ENCODE data around the gene PPAT. TPM values are rescaled to one million over a fixed set of nuclear protein-coding genes. Genes with fewer than 3 reads are reported as not detected.

PPAT gene
- polyA plus RNA-seq, 3 donors: 0.83 to 1.5 (median 1.4) TPM

- Histone ChIP-seq H2AFZ (ENCODE audit: insufficient read depth, low read depth, low read length, poor library complexity, severe bottlenecking) (no peak overlapping the region), H3K79me2 (ENCODE audit: insufficient read depth, low read length) (peaks cover 10% of the 10 kb centered on the region), H3K4me1 (ENCODE audit: control insufficient read depth in 1 of 2, insufficient read depth in 2 of 2, low read length in 2 of 2) (peaks cover 10 to 15% of the 10 kb centered on the region in 2 donors), H3K4me2 (replicated peaks; ENCODE audit: extremely low read depth, low read length, poor library complexity, severe bottlenecking) (no peak overlapping the region), H3K9me3 (replicated peaks in 1 of 2; ENCODE audit: control insufficient read depth in 1 of 2, insufficient read depth in 1 of 2, low read length in 2 of 2) (no peaks in the 10 kb centered on the region), H3K27ac (ENCODE audit: low read depth in 1 of 2, low read length in 2 of 2) (no peak overlapping the region), H3K9ac (ENCODE audit: insufficient read depth, low read length, poor library complexity, severe bottlenecking) (no peak overlapping the region), H3K36me3 (replicated peaks in 1 of 2; ENCODE audit: control insufficient read depth in 1 of 2, insufficient read depth in 2 of 2, low read length in 2 of 2) (peaks cover 0 to 4% of the 10 kb centered on the region in 2 donors), H3K4me3 (replicated peaks in 1 of 3; ENCODE audit: low read depth in 2 of 3, low read length in 3 of 3) (no peak overlapping the region), H3K27me3 (ENCODE audit: control insufficient read depth in 2 of 2, insufficient read depth in 2 of 2, low read length in 2 of 2) (no peaks in the 10 kb centered on the region), H4K20me1 (ENCODE audit: insufficient read depth, low read length) (no peaks in the 10 kb centered on the region)
- WGBS (ENCODE audit: insufficient coverage): 100% methylated on average over 1 of the region's 8 CpGs
- peaks cover 4 to 8% of the 10 kb centered on the region in 2 donors for H3K36me3 Mint-ChIP-seq
- TF ChIP-seq CTCF (IDR thresholded peaks at IDR 0.05): no peak
- no peak overlapping the region for H3K27ac Mint-ChIP-seq
- H3K4me1 Mint-ChIP-seq: peaks cover 13% of the 10 kb centered on the region
- intact Hi-C loops (cut with micrococcal nuclease): no loop called here
- no peak for DNase-seq
- H3K9me3 Mint-ChIP-seq: no peaks in the 10 kb centered on the region
- no peak overlapping the region for H3K4me3 Mint-ChIP-seq
- H3K27me3 Mint-ChIP-seq (ENCODE audit: low read depth in 3 of 3): no peaks in the 10 kb centered on the region
Observed at GRCh38 chr4:56391270-56391669, 44.1 kb downstream of the PPAT start.

- Histone ChIP-seq H2AFZ (ENCODE audit: insufficient read depth, low read depth, low read length, poor library complexity, severe bottlenecking) (no peak overlapping the region), H4K20me1 (ENCODE audit: insufficient read depth, low read length) (no peaks in the 10 kb centered on the region), H3K27ac (ENCODE audit: low read depth in 1 of 2, low read length in 2 of 2) (no peak overlapping the region), H3K9me3 (replicated peaks in 1 of 2; ENCODE audit: control insufficient read depth in 1 of 2, insufficient read depth in 1 of 2, low read length in 2 of 2) (no peaks in the 10 kb centered on the region), H3K4me1 (ENCODE audit: control insufficient read depth in 1 of 2, insufficient read depth in 2 of 2, low read length in 2 of 2) (peaks cover 15 to 23% of the 10 kb centered on the region in 2 donors), H3K27me3 (ENCODE audit: control insufficient read depth in 2 of 2, insufficient read depth in 2 of 2, low read length in 2 of 2) (no peaks in the 10 kb centered on the region), H3K36me3 (replicated peaks in 1 of 2; ENCODE audit: control insufficient read depth in 1 of 2, insufficient read depth in 2 of 2, low read length in 2 of 2) (no peaks in the 10 kb centered on the region), H3K4me3 (replicated peaks in 1 of 3; ENCODE audit: low read depth in 2 of 3, low read length in 3 of 3) (no peak overlapping the region), H3K4me2 (replicated peaks; ENCODE audit: extremely low read depth, low read length, poor library complexity, severe bottlenecking) (no peak overlapping the region), H3K79me2 (ENCODE audit: insufficient read depth, low read length) (peaks cover 21% of the 10 kb centered on the region), H3K9ac (ENCODE audit: insufficient read depth, low read length, poor library complexity, severe bottlenecking) (no peak overlapping the region)
- H3K4me1 Mint-ChIP-seq: peaks cover 17% of the 10 kb centered on the region
- H3K27ac Mint-ChIP-seq: peak overlapping the region in 1 of 7 donors; percentile 27
- H3K36me3 Mint-ChIP-seq: no peaks in the 10 kb centered on the region
- no peaks in the 10 kb centered on the region for H3K27me3 Mint-ChIP-seq (ENCODE audit: low read depth in 3 of 3)
- no peak for DNase-seq
- 75% methylated on average over 1 of the region's 1 CpG for WGBS (ENCODE audit: insufficient coverage)
- H3K9me3 Mint-ChIP-seq: no peaks in the 10 kb centered on the region
- no peak overlapping the region for H3K4me3 Mint-ChIP-seq
- TF ChIP-seq CTCF (IDR thresholded peaks at IDR 0.05): no peak
- intact Hi-C loops (cut with micrococcal nuclease): loop anchor here in 1 of 2 donors (5.0 kb wide), 1 partner anchor 43 kb away; no protein-coding TSS in a partner anchor
Observed at GRCh38 chr4:56389558-56389957, 45.9 kb downstream of the PPAT start.

All from CD14-positive monocyte (primary cell).